ENCODE data around the gene ZDHHC4. TPM values are rescaled to one million over a fixed set of nuclear protein-coding genes. Genes with fewer than 3 reads are reported as not detected.

The ZDHHC4 gene
- 30.7 and 33.0 TPM in 2 replicates for total RNA-seq

- DNase-seq (ENCODE audit: extremely low read depth, low read depth, low spot score) = peak; percentile 23
Measured at GRCh38 chr7:6577369-6578113, at the start of gene ZDHHC4. Gene ZDHHC4, plus strand, starts transcription at chr7:6577454. Its CDS starts 3,108 bp downstream, at chr7:6580562.

DNA sequence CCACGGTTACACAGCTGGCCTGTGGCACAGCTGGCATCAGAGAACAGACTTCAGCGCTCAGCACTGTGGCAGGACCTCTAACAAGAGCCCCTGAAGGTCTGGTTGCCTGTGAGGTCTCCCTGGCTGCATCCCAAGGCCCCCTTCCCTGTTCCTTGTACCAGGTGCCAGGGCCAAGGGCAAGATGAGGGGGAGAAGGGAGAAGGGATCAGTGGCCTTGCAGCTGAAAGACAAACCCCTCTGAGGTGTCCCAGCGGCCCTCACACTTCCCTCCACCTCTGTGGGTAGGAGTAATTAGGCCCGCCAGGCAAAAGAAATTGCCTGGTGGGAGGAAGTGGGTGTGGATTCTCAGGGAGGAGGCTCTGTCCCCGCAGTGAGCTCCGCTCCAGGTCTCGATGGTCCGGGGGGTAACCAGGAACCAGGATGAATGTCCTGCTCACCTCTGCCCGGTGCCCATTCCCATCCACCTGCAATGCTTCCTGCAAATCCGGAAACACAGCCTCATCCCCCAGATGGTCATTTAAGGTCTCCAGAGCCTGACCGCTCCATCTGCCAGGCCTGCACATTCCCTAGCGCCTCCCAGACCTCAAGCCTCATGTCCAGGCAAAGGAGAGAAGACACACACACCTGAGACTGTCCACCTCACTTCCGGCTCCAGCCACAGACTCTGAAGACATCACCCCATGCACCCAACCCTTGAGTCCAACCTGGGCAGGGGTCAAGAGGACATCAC lies 48.7 kb upstream of the ZDHHC4 start:
- no peak for DNase-seq (ENCODE audit: extremely low read depth, low read depth, low spot score)

DNA sequence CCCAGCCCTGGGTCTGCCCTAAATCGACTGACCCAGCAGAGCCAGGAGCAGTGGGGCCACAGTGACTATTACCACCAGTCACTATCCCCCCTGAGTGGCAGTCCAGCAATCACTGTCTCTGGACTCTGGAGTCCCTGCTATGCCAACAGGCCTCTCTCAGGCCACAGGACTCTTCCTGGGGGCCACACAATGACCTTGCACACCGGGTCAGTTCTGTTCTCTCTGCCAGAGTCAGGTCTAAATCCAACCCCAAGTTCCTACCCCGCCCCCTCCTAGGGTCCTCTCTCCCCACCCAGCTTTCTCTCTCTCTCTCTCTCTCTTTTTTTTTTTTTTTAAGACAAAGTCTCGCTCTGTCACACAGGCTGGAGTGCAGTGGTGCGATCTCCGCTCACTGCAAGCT lies 47.6 kb upstream of the ZDHHC4 start:
- DNase-seq (ENCODE audit: extremely low read depth, low read depth, low spot score) = no peak

- DNase-seq (ENCODE audit: extremely low read depth, low read depth, low spot score) = no peak
Measured at GRCh38 chr7:6530626-6531491, 46.4 kb upstream of the ZDHHC4 start.

GRCh38 chr7:6531492-6532279 lies 45.6 kb upstream of the ZDHHC4 start:
- DNase-seq (ENCODE audit: extremely low read depth, low read depth, low spot score) = no peak

- no peak for DNase-seq (ENCODE audit: extremely low read depth, low read depth, low spot score)
Measured at GRCh38 chr7:6532516-6532915, 44.7 kb upstream of the ZDHHC4 start.

- DNase-seq (ENCODE audit: extremely low read depth, low read depth, low spot score) = no peak
Measured at GRCh38 chr7:6533893-6534495, 43.3 kb upstream of the ZDHHC4 start.

DNA sequence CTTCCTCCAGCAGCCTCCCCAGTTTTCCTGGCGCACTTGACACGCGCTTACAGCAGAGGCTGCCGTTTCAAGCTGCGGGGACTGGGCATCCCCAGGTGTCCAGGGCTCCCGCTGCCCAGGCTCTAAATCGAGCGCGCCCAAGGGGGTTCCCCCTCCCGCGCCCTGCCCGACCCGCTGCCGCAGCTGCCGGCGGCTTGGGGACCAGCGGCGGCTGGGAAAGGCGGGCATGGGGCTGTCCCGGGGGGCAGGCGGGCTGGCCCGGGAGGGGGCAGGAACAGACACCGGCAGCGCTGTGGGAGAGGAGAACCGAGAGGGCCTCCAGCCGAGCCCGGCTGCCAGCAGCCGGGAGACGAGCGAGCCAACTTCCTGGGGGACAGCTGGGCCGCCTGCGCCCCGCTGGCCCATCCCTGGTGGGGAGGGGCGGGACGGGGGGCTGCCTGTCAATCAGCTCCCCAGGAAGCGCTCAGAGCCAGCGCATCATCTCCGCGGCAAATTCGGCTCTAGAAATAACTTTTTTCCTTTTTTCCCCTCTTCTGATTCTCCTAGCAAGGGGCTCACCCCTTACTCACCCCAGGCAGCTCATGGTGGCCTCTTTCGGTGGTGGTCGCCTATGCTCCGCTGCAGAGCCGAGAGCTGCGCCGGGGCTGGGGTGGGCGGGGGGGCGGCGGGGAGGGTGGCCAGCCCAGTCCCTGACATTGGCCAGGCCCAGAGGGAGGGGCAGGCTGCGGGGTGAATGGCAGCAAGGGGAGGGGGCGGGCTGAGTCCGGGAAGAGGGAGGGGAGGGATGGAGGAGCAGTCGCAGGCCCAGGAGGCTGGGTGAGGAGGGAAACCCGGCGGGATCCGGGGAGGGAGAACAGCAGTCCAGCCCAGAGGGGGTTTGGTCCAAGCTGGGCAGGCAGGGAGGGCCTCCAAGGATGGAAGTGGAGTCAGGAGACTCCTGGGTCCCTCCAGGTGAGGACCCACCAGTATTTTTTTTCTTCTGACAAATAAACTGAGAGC lies 40.7 kb upstream of the ZDHHC4 start:
- no peak for DNase-seq (ENCODE audit: extremely low read depth, low read depth, low spot score)

- DNase-seq (ENCODE audit: extremely low read depth, low read depth, low spot score) = no peak
Measured at GRCh38 chr7:6542368-6542767, 34.9 kb upstream of the ZDHHC4 start.

- DNase-seq (ENCODE audit: extremely low read depth, low read depth, low spot score) = no peak
Measured at GRCh38 chr7:6545398-6546126, 31.7 kb upstream of the ZDHHC4 start.

- no peak for DNase-seq (ENCODE audit: extremely low read depth, low read depth, low spot score)
Measured at GRCh38 chr7:6546498-6547251, 30.6 kb upstream of the ZDHHC4 start.

GRCh38 chr7:6547400-6547799 lies 29.9 kb upstream of the ZDHHC4 start:
- DNase-seq (ENCODE audit: extremely low read depth, low read depth, low spot score) = no peak

DNA sequence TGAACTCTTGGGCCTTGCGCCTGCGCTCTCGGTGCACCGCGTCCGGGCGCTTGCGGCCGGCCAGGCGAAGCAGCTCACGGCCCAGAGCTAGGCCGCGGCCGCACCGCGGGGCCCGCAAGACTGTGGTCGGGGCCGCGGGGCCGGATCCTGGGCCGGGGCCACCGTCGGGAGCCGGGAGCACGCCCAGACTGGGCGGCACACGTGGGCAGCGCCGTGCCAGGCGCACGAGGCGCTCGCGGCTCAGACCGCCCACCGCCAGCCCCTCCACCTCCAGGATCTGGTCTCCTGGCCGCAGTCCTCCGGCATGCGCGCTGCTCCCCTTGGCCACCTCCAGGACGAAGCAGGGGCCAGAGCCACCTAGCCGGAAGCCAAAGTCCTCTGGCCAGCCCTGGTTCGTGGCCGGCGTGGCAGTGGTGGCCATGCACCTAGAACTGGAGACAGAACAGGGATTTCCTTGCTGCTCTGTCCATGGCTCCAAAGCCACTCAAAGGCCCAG lies 26.2 kb upstream of the ZDHHC4 start, which contains the start of gene GRID2IP:
GRID2IP (minus strand) TSS at position 446 of the 496 bp plus-strand sequence; CDS start at position 421, 25 bp downstream.
- DNase-seq (ENCODE audit: extremely low read depth, low read depth, low spot score) = no peak

- no peak for DNase-seq (ENCODE audit: extremely low read depth, low read depth, low spot score)
Measured at GRCh38 chr7:6553448-6554044, 23.7 kb upstream of the ZDHHC4 start.

- no peak for DNase-seq (ENCODE audit: extremely low read depth, low read depth, low spot score)
Measured at GRCh38 chr7:6554848-6555247, 22.4 kb upstream of the ZDHHC4 start.

DNA sequence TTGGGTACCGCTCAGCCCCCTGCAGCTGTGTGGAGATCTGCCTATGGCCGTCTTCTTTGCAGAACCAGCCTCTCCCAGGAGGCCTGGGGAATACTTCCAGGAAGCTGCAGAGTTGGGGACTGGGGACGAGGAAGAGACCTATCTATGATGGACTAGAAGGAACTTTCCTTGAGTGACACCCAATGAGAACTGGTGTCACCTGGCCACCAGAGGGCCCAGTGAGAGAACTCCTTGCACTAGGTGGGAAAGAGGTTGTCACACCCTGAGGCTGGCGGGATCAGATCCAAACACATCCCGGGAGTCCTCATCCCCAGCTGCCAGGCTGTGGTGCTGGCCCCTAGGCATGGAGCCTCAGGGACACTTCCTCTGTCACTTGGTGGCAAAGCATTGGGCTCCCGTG lies 21.1 kb upstream of the ZDHHC4 start:
- no peak for DNase-seq (ENCODE audit: extremely low read depth, low read depth, low spot score)

DNA sequence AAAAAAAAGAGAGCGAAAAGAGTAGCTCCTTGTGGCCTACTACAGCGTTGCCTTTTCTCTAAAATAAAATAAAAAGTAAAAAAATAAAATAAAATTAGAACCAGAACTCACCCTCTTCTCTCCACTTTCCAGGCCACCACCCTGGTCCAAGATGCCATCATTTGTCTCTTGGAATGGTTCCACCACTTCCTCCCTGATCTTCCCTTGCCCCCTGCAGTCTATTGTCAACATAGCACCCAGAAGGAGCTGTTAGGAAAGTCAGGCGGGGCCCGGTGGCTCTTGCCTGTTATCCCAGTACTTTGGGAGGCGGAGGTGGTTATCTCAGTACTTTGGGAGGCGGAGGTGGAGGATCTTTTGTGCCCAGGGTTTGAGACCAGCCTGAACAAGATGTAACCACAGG lies 18.4 kb upstream of the ZDHHC4 start:
- DNase-seq (ENCODE audit: extremely low read depth, low read depth, low spot score) = no peak

All from glomerular endothelial cell (primary cell).